Peyer's patch (tissue), 4 donors: Measurements from ENCODE around the gene BMPR1A.

Source experiments
- POLR2A ChIP-seq, 2 donors: fragments of 450-650 bp; IDR thresholded peaks; one replicate each; pipeline ENCODE4 v1.5.1; 2017; ENCODE audit warnings: antibody characterized with exemption in 2 of 2, mild to moderate bottlenecking in 2 of 2, moderate library complexity in 2 of 2
- TF ChIP-seq, protein P1 (sequence below), 6 experiments: fragments of 450-650 bp in 4 of 6; fragments of 200-600 bp in 2 of 6; sonication (generic) in 1 of 6; IDR thresholded peaks; one replicate each; pipeline ENCODE4 v1.5.1; 2017 to 2019; ENCODE audit warnings: antibody characterized with exemption in 6 of 6, mild to moderate bottlenecking in 3 of 6, moderate library complexity in 1 of 6

DNA sequence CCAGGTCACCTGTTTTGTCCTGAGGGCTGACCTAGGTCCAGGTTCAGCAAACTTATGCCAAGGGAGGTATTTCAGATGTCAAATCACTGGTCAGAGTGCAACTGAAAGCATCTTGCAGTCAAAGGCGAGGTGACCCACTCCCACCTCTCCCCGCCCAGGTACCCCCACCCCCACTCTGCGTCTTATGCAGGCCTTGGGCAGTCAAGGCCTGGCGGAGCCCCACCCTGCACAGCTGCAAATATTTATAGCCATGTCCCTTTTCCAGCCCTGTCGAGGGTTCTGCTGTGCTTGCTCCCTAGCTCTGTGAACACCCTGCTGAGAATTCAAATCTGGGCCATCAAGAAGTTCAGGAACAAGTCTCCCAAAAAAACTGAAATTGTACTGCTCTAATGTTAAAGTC is 40.6 kb upstream of the BMPR1A start:
- TF ChIP-seq POLR2A (IDR thresholded peaks at IDR 0.05), result no peak
- TF ChIP-seq, protein P1, sequence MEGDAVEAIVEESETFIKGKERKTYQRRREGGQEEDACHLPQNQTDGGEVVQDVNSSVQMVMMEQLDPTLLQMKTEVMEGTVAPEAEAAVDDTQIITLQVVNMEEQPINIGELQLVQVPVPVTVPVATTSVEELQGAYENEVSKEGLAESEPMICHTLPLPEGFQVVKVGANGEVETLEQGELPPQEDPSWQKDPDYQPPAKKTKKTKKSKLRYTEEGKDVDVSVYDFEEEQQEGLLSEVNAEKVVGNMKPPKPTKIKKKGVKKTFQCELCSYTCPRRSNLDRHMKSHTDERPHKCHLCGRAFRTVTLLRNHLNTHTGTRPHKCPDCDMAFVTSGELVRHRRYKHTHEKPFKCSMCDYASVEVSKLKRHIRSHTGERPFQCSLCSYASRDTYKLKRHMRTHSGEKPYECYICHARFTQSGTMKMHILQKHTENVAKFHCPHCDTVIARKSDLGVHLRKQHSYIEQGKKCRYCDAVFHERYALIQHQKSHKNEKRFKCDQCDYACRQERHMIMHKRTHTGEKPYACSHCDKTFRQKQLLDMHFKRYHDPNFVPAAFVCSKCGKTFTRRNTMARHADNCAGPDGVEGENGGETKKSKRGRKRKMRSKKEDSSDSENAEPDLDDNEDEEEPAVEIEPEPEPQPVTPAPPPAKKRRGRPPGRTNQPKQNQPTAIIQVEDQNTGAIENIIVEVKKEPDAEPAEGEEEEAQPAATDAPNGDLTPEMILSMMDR (IDR thresholded peaks at IDR 0.05), result no peak
